Measurements from ENCODE around the gene LPP. TPM values are rescaled to one million over a fixed set of nuclear protein-coding genes. Genes with fewer than 3 reads are reported as not detected.

The LPP gene
- total and polyA plus RNA-seq, 2 donors (not counting 1 experiment from before 2014, with no cell fraction given) = 7.6 to 81.7 TPM

DNA sequence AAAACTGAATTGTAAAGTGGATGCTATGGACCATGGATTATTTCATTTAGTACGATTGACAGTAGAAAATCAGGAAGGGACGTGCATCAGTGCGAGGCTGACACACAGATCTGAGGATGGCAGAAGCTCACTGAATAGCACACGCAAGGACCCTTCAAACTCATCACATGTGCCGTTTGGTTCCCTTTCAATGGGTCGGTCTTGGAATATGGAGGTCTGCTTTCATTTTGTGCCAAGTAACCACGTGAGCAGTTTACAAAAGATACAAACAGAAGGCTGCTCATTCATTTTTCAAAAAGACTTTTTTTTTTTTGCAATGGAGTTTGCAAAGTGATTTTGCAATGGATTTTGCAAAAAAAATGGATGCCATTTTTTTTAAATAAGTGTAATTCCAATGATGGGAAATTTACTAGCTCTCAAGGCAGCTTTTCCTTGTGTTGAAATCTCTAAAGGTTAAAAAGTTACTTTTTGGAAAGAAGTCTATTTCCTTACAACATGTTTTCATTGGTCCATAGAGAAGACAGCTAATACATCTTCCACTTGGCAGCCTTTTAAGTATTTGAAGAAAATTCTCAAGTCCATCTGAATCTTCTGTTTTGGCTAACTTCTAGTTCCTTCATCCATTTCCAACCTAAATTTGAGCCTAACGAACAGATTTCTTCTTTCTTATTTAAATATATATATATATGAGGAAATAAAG, 625.5 kb downstream of the LPP start:
- intact Hi-C loops (cut with micrococcal nuclease) = no loop called here
- H3K36me3 ChIP-seq (replicated peaks in 1 of 2; ENCODE audit: control extremely low read depth in 1 of 2, control insufficient read depth in 1 of 2, extremely low read depth in 1 of 2, insufficient read depth in 2 of 2, low read length in 1 of 2) = no peaks in the 10 kb centered on the region
- no peak for DNase-seq
- no peak overlapping the region for H3K9ac ChIP-seq (ENCODE audit: low read length)
- H3K4me3 Mint-ChIP-seq = no peak overlapping the region
- no peaks in the 10 kb centered on the region for H3K4me1 Mint-ChIP-seq
- 96% methylated on average over 5 of the region's 8 CpGs for WGBS (ENCODE audit: insufficient coverage)
- no peaks in the 10 kb centered on the region for H3K79me2 ChIP-seq (ENCODE audit: control insufficient read depth, insufficient read depth, low read length)
- no peak overlapping the region for H3K4me3 ChIP-seq (ENCODE audit: control extremely low read depth in 1 of 5, extremely low read depth in 1 of 5, insufficient read depth in 1 of 5, low read depth in 2 of 5, low read length in 4 of 5)
- POLR2A ChIA-PET = no interaction called here
- CTCF ChIA-PET = no interaction called here
- H3K9me3 ChIP-seq (ENCODE audit: control extremely low read depth in 1 of 3, control insufficient read depth in 2 of 3, insufficient read depth in 1 of 3, low read length in 2 of 3) = no peaks in the 10 kb centered on the region
- no peak overlapping the region for H3K4me2 ChIP-seq (replicated peaks; ENCODE audit: low read depth, low read length, poor library complexity, severe bottlenecking)
- no peak for TF ChIP-seq CTCF (IDR thresholded peaks at IDR 0.05)
- TF ChIP-seq EZH2 (IDR thresholded peaks at IDR 0.05; ENCODE audit: borderline replicate concordance, insufficient read depth, low read depth, low read length, poor library complexity, severe bottlenecking) = no peak
- no peaks in the 10 kb centered on the region for H3K4me1 ChIP-seq (ENCODE audit: control insufficient read depth in 2 of 2, insufficient read depth in 2 of 2, low read length in 2 of 2)
- no peak for ATAC-seq (ENCODE audit: low read depth)
- H3K27me3 Mint-ChIP-seq = no peaks in the 10 kb centered on the region
- no peaks in the 10 kb centered on the region for H3K27me3 ChIP-seq (replicated peaks in 1 of 4; ENCODE audit: control extremely low read depth in 1 of 4, control insufficient read depth in 3 of 4, insufficient read depth in 4 of 4, low read length in 3 of 4)
- no peak overlapping the region for H2AFZ ChIP-seq (ENCODE audit: insufficient read depth, low read depth, low read length, poor library complexity, severe bottlenecking)
- H3K27ac Mint-ChIP-seq = no peak overlapping the region
- peaks cover 3% of the 10 kb centered on the region for H3K9me3 Mint-ChIP-seq (ENCODE audit: insufficient read depth)
- no peak overlapping the region for H3K27ac ChIP-seq (ENCODE audit: low read length in 2 of 2)
- no peaks in the 10 kb centered on the region for H4K20me1 ChIP-seq (ENCODE audit: control insufficient read depth, insufficient read depth, low read length, poor library complexity, severe bottlenecking)

- Mint-ChIP-seq H3K27me3 (no peaks in the 10 kb centered on the region), H3K9me3 (ENCODE audit: insufficient read depth) (peaks cover 3% of the 10 kb centered on the region), H3K4me1 (no peaks in the 10 kb centered on the region), H3K27ac (no peak overlapping the region), H3K4me3 (no peak overlapping the region)
- no peaks in the 10 kb centered on the region for H3K36me3 ChIP-seq (replicated peaks in 1 of 2; ENCODE audit: control extremely low read depth in 1 of 2, control insufficient read depth in 1 of 2, extremely low read depth in 1 of 2, insufficient read depth in 2 of 2, low read length in 1 of 2)
- H3K9me3 ChIP-seq (ENCODE audit: control extremely low read depth in 1 of 3, control insufficient read depth in 2 of 3, insufficient read depth in 1 of 3, low read length in 2 of 3) = no peaks in the 10 kb centered on the region
- intact Hi-C loops (cut with micrococcal nuclease) = no loop called here
- H2AFZ ChIP-seq (ENCODE audit: insufficient read depth, low read depth, low read length, poor library complexity, severe bottlenecking) = no peak overlapping the region
- DNase-seq = no peak
- 93% methylated on average over 5 of the region's 5 CpGs for WGBS (ENCODE audit: insufficient coverage)
- POLR2A ChIA-PET = no interaction called here
- H3K27me3 ChIP-seq (replicated peaks in 1 of 4; ENCODE audit: control extremely low read depth in 1 of 4, control insufficient read depth in 3 of 4, insufficient read depth in 4 of 4, low read length in 3 of 4) = no peaks in the 10 kb centered on the region
- H3K27ac ChIP-seq (ENCODE audit: low read length in 2 of 2) = no peak overlapping the region
- H3K4me2 ChIP-seq (replicated peaks; ENCODE audit: low read depth, low read length, poor library complexity, severe bottlenecking) = no peak overlapping the region
- CTCF ChIA-PET = no interaction called here
- H3K79me2 ChIP-seq (ENCODE audit: control insufficient read depth, insufficient read depth, low read length) = no peaks in the 10 kb centered on the region
- H3K4me3 ChIP-seq (ENCODE audit: control extremely low read depth in 1 of 5, extremely low read depth in 1 of 5, insufficient read depth in 1 of 5, low read depth in 2 of 5, low read length in 4 of 5) = no peak overlapping the region
- ATAC-seq (ENCODE audit: low read depth) = no peak
- no peaks in the 10 kb centered on the region for H4K20me1 ChIP-seq (ENCODE audit: control insufficient read depth, insufficient read depth, low read length, poor library complexity, severe bottlenecking)
- no peak overlapping the region for H3K9ac ChIP-seq (ENCODE audit: low read length)
- no peaks in the 10 kb centered on the region for H3K4me1 ChIP-seq (ENCODE audit: control insufficient read depth in 2 of 2, insufficient read depth in 2 of 2, low read length in 2 of 2)
- TF ChIP-seq EZH2 (IDR thresholded peaks at IDR 0.05; ENCODE audit: borderline replicate concordance, insufficient read depth, low read depth, low read length, poor library complexity, severe bottlenecking) (no peak), CTCF (IDR thresholded peaks at IDR 0.05) (no peak)
Measured at GRCh38 chr3:188780193-188781147, 626.5 kb downstream of the LPP start.
